ENCODE results near the gene ISM1.

ISM1 gene

DNA sequence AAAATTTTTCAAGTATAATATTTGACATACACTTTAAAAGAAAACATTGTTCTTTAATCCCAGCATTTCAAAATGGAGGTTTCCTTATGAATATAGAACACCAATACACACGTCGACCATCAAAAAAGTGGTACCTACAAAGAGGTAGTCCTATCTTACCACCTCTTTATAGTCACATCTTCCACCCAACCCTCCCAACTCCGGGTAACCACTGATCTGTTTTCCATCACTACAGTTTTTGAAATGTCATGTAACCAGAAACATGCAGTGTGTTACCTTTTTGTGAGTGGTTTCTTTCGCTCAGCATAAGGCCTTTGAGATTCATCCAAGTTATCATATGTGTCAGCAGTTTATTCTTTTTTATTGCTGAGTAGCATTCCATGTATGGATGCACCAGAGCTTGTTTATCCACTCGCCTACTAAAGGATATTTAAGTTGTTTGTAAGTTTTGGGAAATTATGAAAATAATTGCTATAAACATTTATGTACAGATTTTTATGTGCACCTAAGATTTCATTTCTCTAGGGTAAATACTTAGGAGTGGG lies 104.8 kb downstream of the ISM1 start:
- intact Hi-C loops (cut with DNase I; ENCODE audit: low total_unique reads): no loop called here
- H3K27me3 ChIP-seq: no peaks in the 10 kb centered on the region
- H3K9me3 ChIP-seq: no peaks in the 10 kb centered on the region
- peaks cover 0 to under 1% (median 0%) of the 10 kb centered on the region in 4 donors for H3K4me1 ChIP-seq
- no peak overlapping the region for H3K27ac ChIP-seq
- DNase-seq: no peak
- TF ChIP-seq, protein P1, sequence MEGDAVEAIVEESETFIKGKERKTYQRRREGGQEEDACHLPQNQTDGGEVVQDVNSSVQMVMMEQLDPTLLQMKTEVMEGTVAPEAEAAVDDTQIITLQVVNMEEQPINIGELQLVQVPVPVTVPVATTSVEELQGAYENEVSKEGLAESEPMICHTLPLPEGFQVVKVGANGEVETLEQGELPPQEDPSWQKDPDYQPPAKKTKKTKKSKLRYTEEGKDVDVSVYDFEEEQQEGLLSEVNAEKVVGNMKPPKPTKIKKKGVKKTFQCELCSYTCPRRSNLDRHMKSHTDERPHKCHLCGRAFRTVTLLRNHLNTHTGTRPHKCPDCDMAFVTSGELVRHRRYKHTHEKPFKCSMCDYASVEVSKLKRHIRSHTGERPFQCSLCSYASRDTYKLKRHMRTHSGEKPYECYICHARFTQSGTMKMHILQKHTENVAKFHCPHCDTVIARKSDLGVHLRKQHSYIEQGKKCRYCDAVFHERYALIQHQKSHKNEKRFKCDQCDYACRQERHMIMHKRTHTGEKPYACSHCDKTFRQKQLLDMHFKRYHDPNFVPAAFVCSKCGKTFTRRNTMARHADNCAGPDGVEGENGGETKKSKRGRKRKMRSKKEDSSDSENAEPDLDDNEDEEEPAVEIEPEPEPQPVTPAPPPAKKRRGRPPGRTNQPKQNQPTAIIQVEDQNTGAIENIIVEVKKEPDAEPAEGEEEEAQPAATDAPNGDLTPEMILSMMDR (IDR thresholded peaks at IDR 0.05): no peak
- no peak overlapping the region for H3K4me3 ChIP-seq
- H3K36me3 ChIP-seq: no peaks in the 10 kb centered on the region

DNA sequence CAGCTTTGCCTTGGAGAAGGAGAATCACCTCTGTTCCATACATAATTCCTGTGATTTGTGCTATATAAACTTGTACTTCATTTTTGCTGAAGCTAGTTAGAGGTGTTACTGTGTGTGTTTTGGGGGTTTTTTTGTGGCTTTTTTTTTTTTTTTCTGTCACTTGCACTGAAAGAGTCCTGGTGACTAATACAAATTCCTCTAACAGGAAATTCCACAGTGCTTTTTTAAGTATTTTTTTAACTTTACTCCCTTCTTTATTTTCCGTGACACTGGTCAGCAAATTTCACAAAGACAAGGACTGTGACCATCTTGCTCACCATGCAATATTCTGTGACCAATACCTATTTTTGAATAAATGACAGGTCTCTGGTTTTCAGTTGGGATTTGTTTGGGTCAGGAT lies 110.5 kb downstream of the ISM1 start:
- H3K36me3 ChIP-seq: no peaks in the 10 kb centered on the region
- H3K9me3 ChIP-seq: no peaks in the 10 kb centered on the region
- no peaks in the 10 kb centered on the region for H3K27me3 ChIP-seq
- TF ChIP-seq, protein P1 (IDR thresholded peaks at IDR 0.05): no peak
- intact Hi-C loops (cut with DNase I; ENCODE audit: low total_unique reads): no loop called here
- DNase-seq: no peak
- H3K27ac ChIP-seq: no peak overlapping the region
- no peak overlapping the region for H3K4me3 ChIP-seq
- peaks cover 0 to 27% (median 5%) of the 10 kb centered on the region in 4 donors for H3K4me1 ChIP-seq

DNA sequence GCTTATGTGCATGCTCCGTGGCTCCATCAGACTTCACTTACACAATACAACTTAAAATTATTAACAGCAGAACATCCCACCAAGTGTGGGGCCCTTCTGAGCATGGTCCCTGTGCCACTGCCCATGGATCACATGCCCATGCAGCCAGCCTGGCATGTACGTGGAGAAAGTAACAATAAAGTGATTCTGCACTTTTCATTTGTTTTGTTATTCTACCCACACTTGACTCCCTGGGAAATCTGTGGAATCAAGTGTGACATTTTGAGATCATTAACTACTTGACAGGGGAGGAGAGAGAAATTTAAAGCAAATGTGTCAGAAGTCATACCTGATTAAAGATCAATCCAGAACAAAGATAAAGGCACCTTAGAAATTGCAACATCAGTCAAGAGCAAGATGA lies 112.0 kb downstream of the ISM1 start:
- TF ChIP-seq, protein P1 (IDR thresholded peaks at IDR 0.05): no peak
- peaks cover 0 to 27% (median 5%) of the 10 kb centered on the region in 4 donors for H3K4me1 ChIP-seq
- no peaks in the 10 kb centered on the region for H3K9me3 ChIP-seq
- H3K36me3 ChIP-seq: no peaks in the 10 kb centered on the region
- no peak for DNase-seq
- no peak overlapping the region for H3K27ac ChIP-seq
- intact Hi-C loops (cut with DNase I; ENCODE audit: low total_unique reads): no loop called here
- H3K27me3 ChIP-seq: no peaks in the 10 kb centered on the region
- H3K4me3 ChIP-seq: no peak overlapping the region

DNA sequence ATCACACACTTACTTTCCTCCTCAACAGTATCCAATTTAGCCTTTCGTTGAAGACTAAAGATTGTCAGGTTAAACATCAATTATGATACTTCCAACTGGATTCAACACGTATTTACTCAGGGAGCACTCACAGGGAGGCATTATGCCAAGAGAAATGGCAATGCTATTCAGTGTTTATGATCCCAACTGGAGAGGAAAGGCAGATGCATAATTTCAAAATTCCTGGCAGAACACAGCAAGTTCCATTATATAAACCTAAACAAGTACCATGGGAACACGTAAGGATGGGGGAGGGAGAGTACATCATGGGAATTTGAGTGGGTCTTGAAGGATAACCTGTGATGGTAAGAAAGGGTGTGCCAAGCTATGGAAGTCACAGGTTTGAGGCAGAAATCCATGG lies 112.7 kb downstream of the ISM1 start:
- TF ChIP-seq, protein P1 (IDR thresholded peaks at IDR 0.05): no peak
- intact Hi-C loops (cut with DNase I; ENCODE audit: low total_unique reads): no loop called here
- H3K27me3 ChIP-seq: no peaks in the 10 kb centered on the region
- no peak for DNase-seq
- H3K27ac ChIP-seq: no peak overlapping the region
- H3K36me3 ChIP-seq: no peaks in the 10 kb centered on the region
- H3K4me3 ChIP-seq: no peak overlapping the region
- H3K9me3 ChIP-seq: no peaks in the 10 kb centered on the region
- H3K4me1 ChIP-seq: peaks cover 0 to 27% (median 5%) of the 10 kb centered on the region in 4 donors

DNA sequence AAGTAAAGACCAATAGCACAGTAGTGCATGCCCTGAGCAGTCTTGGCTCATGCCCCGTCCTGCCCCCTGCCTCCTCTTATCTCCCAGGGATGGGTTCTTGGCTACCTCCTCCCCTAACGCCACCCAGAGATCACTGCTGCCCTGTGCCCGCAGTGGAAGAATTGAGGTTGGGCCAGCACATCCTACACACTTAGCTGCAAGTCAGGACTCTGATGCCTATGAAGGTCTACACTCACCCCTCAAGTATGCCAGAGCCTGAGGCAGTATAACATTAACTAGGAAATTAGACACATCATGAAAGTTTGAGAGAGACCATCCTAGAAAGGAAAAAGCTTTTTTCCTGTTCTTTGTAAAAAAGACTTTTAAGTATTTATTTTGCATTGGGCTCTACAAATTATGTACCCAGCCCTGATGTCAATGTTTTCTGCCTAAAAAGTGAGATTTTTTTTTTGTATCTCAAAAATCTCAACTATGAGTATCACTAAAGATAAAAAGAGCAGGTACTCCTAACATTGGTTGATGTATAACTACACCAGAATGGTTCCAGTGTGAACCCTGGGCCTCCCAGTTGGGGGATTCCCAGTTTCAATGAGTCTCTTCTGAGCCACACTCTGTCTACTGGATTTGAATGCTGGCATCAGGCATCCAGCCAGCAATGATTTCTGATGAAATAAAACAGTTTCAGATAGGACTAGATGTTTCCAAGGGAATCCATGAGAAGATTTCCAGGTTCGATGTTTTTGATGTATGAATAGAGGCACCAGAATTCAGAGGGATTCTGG lies 115.4 kb downstream of the ISM1 start:
- no peak for DNase-seq
- intact Hi-C loops (cut with DNase I; ENCODE audit: low total_unique reads): no loop called here
- Histone ChIP-seq H3K27me3 (no peaks in the 10 kb centered on the region), H3K9me3 (no peaks in the 10 kb centered on the region), H3K27ac (no peak overlapping the region), H3K4me3 (no peak overlapping the region), H3K4me1 (peaks cover 0 to 20% (median 5%) of the 10 kb centered on the region in 4 donors), H3K36me3 (no peaks in the 10 kb centered on the region)
- TF ChIP-seq, protein P1 (IDR thresholded peaks at IDR 0.05): no peak

All from tibial artery (tissue), 4 donors.